PC-9 (cell line): ENCODE data around the gene CIRBP. TPM values are rescaled to one million over a fixed set of nuclear protein-coding genes. Genes with fewer than 3 reads are reported as not detected.

Experiments used
- BruUV-seq: library from RNA; stranded (reverse); fragments of 400-500 nt; replicated peaks from 2 replicates; lab custom pipeline; 2021; lab: Mats Ljungman, UMichigan
- CTCF ChIA-PET: fragments of 300-600 bp; sonication (Branson Sonifier 250); formaldehyde crosslinking; loops from one replicate; lab custom pipeline; 2022; ENCODE audit warnings: antibody characterized with exemption; lab: Charles Lee
- POLR2A ChIA-PET: fragments of 300-600 bp; sonication (Branson Sonifier 250); formaldehyde crosslinking; loops from one replicate; lab custom pipeline; 2022; ENCODE audit warnings: antibody characterized with exemption; ENCODE audit not compliant: unreplicated experiment; lab: Charles Lee
- DNase-seq, 2 experiments: peaks; one replicate each; pipeline versions ENCODE4 v3.0.0 to v3.0.0-alpha.2; 2015 to 2022; ENCODE audit warnings: mixed read lengths in 1 of 2
- H2AFZ ChIP-seq: fragments of 200-600 bp; sonication (generic); 2 replicates; pipeline ENCODE4 v1.8.1; 2017; ENCODE audit warnings: antibody characterized with exemption
- H3F3A ChIP-seq: fragments of 200-600 bp; sonication (generic); 2 replicates; pipeline ENCODE4 v1.8.1; 2017; ENCODE audit warnings: antibody characterized with exemption, mild to moderate bottlenecking, low read depth; ENCODE audit not compliant: insufficient read depth
- H3K27ac ChIP-seq: fragments of 200-600 bp; sonication (generic); 2 replicates; pipeline ENCODE4 v1.6.1; 2016; ENCODE audit warnings: mixed run types
- H3K27me3 ChIP-seq: fragments of 200-600 bp; sonication (generic); 2 replicates; pipeline ENCODE4 v1.6.1; 2016; ENCODE audit warnings: low read depth, mixed run types; ENCODE audit not compliant: insufficient read depth
- H3K36me3 ChIP-seq: fragments of 200-600 bp; sonication (generic); 2 replicates; pipeline ENCODE4 v1.6.1; 2016; ENCODE audit warnings: low read depth, mixed run types
- H3K4me1 ChIP-seq: fragments of 200-600 bp; sonication (generic); replicated peaks from 2 replicates; pipeline ENCODE4 v1.6.1; 2016; ENCODE audit warnings: mixed run types; ENCODE audit not compliant: insufficient read depth
- H3K4me2 ChIP-seq: fragments of 200-600 bp; sonication (generic); 2 replicates; pipeline ENCODE4 v1.6.1; 2017; ENCODE audit warnings: mixed run types
- H3K4me3 ChIP-seq: fragments of 200-600 bp; sonication (generic); 2 replicates; pipeline ENCODE4 v1.6.1; 2016; ENCODE audit warnings: mixed run types
- H3K79me2 ChIP-seq: fragments of 200-600 bp; sonication (generic); 2 replicates; pipeline ENCODE4 v1.6.1; 2017; ENCODE audit warnings: low read depth, mixed run types
- H3K9me2 ChIP-seq: fragments of 200-600 bp; sonication (generic); 2 replicates; pipeline ENCODE4 v1.8.1; 2017; ENCODE audit warnings: mild to moderate bottlenecking; ENCODE audit not compliant: insufficient read depth
- H3K9me3 ChIP-seq: fragments of 200-600 bp; sonication (generic); 2 replicates; pipeline ENCODE4 v1.8.1; 2016; ENCODE audit warnings: low read depth; ENCODE audit not compliant: insufficient read depth
- H4K20me1 ChIP-seq: fragments of 200-600 bp; sonication (generic); 2 replicates; pipeline ENCODE4 v1.8.1; 2017; ENCODE audit not compliant: insufficient read depth
- EZH2 ChIP-seq: fragments of 200-600 bp; sonication (generic); IDR thresholded peaks from 2 replicates; pipeline ENCODE4 v1.8.0; 2017; ENCODE audit warnings: antibody characterized with exemption, low read depth
- intact Hi-C: fragments of 100-400 bp; cut with micrococcal nuclease; formaldehyde crosslinking; loops from one replicate; pipeline ENCODE4 v1.10.0; 2022; ENCODE audit not compliant: unreplicated experiment
- total RNA-seq: library from RNA; stranded (reverse); gene quantifications from 2 replicates; pipeline ENCODE4 v1.2.3, GENCODE V29; 2021
- TF ChIP-seq, protein P1 (sequence below): fragments of 200-600 bp; sonication (generic); conservative IDR thresholded peaks from 2 replicates; pipeline ENCODE4 v1.6.1; 2017; ENCODE audit warnings: mixed run types, antibody characterized with exemption, mild to moderate bottlenecking, moderate library complexity

CIRBP gene
- total RNA-seq, 1 experiment from 2014 or later: 86.9 TPM

DNA sequence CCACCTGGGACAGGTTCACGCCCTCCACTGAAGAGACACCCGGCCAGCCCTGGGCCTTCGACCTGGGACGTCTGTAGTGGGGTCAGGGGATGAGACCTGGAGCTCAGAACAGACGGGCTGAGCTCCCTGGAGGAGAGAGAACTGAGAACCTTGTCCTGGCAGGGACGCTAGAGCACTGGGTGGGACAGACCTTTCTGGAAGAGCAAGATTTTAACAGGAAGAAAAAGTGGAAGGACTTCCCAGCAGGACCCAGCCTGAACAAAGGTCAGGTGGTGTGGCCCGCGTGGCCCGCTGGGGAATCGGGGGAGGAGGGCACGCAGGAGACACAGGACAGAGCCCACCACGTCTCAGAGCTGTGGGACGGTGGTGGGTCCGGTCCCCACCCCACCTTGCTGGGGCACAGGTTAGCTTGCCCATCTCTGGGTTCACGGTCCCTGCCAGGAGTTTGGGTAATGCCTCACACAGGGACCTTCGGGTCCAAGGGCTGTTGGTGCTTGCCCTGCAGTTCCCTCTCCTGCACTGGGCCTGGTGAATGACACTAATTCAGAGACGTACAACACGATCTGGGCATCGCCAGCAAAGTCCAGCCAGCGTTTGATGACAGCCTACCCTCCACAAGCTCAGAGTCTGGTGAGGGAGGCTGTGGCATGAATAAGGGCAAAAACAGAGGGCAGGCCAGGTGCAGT is 15.3 kb downstream of the CIRBP start:
- intact Hi-C loops: no loop called here
- DNase-seq: no peak
- CTCF ChIA-PET: no interaction called here
- H3K36me3 ChIP-seq: no peaks in the 10 kb centered on the region
- H3K4me3 ChIP-seq: no peak overlapping the region
- POLR2A ChIA-PET: no interaction called here
- no peaks in the 10 kb centered on the region for H3K9me2 ChIP-seq
- no peaks in the 10 kb centered on the region for H3K79me2 ChIP-seq
- H3K9me3 ChIP-seq: no peaks in the 10 kb centered on the region
- BruUV-seq: no TSS peak
- peaks cover 5% of the 10 kb centered on the region for H4K20me1 ChIP-seq
- no peak overlapping the region for H3K4me2 ChIP-seq
- no peak overlapping the region for H2AFZ ChIP-seq
- TF ChIP-seq EZH2: no peak
- TF ChIP-seq, protein P1, sequence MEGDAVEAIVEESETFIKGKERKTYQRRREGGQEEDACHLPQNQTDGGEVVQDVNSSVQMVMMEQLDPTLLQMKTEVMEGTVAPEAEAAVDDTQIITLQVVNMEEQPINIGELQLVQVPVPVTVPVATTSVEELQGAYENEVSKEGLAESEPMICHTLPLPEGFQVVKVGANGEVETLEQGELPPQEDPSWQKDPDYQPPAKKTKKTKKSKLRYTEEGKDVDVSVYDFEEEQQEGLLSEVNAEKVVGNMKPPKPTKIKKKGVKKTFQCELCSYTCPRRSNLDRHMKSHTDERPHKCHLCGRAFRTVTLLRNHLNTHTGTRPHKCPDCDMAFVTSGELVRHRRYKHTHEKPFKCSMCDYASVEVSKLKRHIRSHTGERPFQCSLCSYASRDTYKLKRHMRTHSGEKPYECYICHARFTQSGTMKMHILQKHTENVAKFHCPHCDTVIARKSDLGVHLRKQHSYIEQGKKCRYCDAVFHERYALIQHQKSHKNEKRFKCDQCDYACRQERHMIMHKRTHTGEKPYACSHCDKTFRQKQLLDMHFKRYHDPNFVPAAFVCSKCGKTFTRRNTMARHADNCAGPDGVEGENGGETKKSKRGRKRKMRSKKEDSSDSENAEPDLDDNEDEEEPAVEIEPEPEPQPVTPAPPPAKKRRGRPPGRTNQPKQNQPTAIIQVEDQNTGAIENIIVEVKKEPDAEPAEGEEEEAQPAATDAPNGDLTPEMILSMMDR: no peak
- H3K4me1 ChIP-seq: no peaks in the 10 kb centered on the region
- H3F3A ChIP-seq: peaks cover 14% of the 10 kb centered on the region; the same call in 1 of the 2 replicates
- H3K27ac ChIP-seq: no peak overlapping the region
- H3K27me3 ChIP-seq: 0 out of 2 replicates have a peak, but pooled peaks cover 19% of the 10 kb centered on the region

GRCh38 chr19:1284979-1285736 is 16.0 kb downstream of the CIRBP start:
- BruUV-seq: no TSS peak
- no peaks in the 10 kb centered on the region for H3K9me3 ChIP-seq
- peaks cover 2% of the 10 kb centered on the region; the same call in 1 of the 2 replicates for H4K20me1 ChIP-seq
- POLR2A ChIA-PET: no interaction called here
- no peaks in the 10 kb centered on the region for H3K79me2 ChIP-seq
- no peak for DNase-seq
- H3K4me1 ChIP-seq: no peaks in the 10 kb centered on the region
- intact Hi-C loops: no loop called here
- H3K4me2 ChIP-seq: no peak overlapping the region
- CTCF ChIA-PET: no interaction called here
- TF ChIP-seq EZH2: no peak
- TF ChIP-seq, protein P1: no peak
- H3K36me3 ChIP-seq: no peaks in the 10 kb centered on the region
- no peak overlapping the region for H3K27ac ChIP-seq
- no peaks in the 10 kb centered on the region for H3K9me2 ChIP-seq
- H2AFZ ChIP-seq: no peak overlapping the region
- H3K27me3 ChIP-seq: 0 out of 2 replicates have a peak, but pooled peaks cover 19% of the 10 kb centered on the region
- no peak overlapping the region for H3K4me3 ChIP-seq
- peaks cover 10% of the 10 kb centered on the region; the same call in 1 of the 2 replicates for H3F3A ChIP-seq

GRCh38 chr19:1285737-1286360 is 16.7 kb downstream of the CIRBP start, which contains the start of gene EFNA2:
Gene EFNA2, plus strand, starts transcription at chr19:1285873. Its CDS starts 296 bp downstream, at chr19:1286169.
- TF ChIP-seq, protein P1: no peak
- no peak for TF ChIP-seq EZH2
- Histone ChIP-seq H3K27me3 (0 out of 2 replicates have a peak, but pooled peaks cover 19% of the 10 kb centered on the region), H3K4me1 (no peaks in the 10 kb centered on the region), H3K79me2 (no peaks in the 10 kb centered on the region), H3K9me3 (no peaks in the 10 kb centered on the region), H3K36me3 (no peaks in the 10 kb centered on the region), H3F3A (peaks cover 5% of the 10 kb centered on the region; the same call in 1 of the 2 replicates), H3K27ac (no peak within 1 kb of the TSS), H2AFZ (no peak within 1 kb of the TSS), H4K20me1 (no peaks in the 10 kb centered on the region), H3K4me3 (no peak within 1 kb of the TSS), H3K9me2 (no peaks in the 10 kb centered on the region), H3K4me2 (no peak within 1 kb of the TSS)
- POLR2A ChIA-PET: no interaction called here
- CTCF ChIA-PET: no interaction called here
- intact Hi-C loops: no loop called here
- DNase-seq: no peak
- BruUV-seq: no TSS peak
